Kidney (tissue), 14 donors: ENCODE measurements around the gene VWA5A. TPM values are rescaled to one million over a fixed set of nuclear protein-coding genes. Genes with fewer than 3 reads are reported as not detected.

Experiments used
- DNase-seq, 5 donors: peaks; one replicate each; pipeline ENCODE4 v3.0.0-alpha.2; 2013 to 2020
- FAIRE-seq: peaks from 2 replicates; lab custom pipeline; 2012; peaks lifted over from hg19 to GRCh38; lab: Jason Lieb, UNC
- H3K27ac ChIP-seq, 2 donors: one replicate each; pipeline ENCODE4 v1.7.0; 2013; ENCODE audit warnings: low read depth in 2 of 2, low read length in 2 of 2, inconsistent platforms in 1 of 2
- H3K27me3 ChIP-seq: one replicate; pipeline ENCODE4 v1.7.1; 2013; ENCODE audit warnings: low read length, inconsistent platforms; ENCODE audit not compliant: control insufficient read depth, insufficient read depth
- H3K36me3 ChIP-seq, 3 donors: one replicate each; pipeline versions ENCODE4 v1.7.0 to v1.7.1; 2013; ENCODE audit warnings: low read length in 3 of 3, control low read depth in 1 of 3, inconsistent platforms in 1 of 3; ENCODE audit not compliant: insufficient read depth in 3 of 3, control insufficient read depth in 2 of 3
- H3K4me1 ChIP-seq, 3 donors: one replicate each; pipeline versions ENCODE4 v1.7.0 to v1.7.1; 2013; ENCODE audit warnings: low read length in 3 of 3, inconsistent platforms in 1 of 3, low read depth in 1 of 3; ENCODE audit not compliant: control insufficient read depth in 2 of 3, insufficient read depth in 2 of 3
- H3K4me3 ChIP-seq, 3 donors: one replicate each; pipeline versions ENCODE4 v1.7.0 to v1.8.1; 2013; ENCODE audit warnings: low read length in 3 of 3, control low read depth in 1 of 3, inconsistent platforms in 1 of 3
- H3K9ac ChIP-seq, 3 donors: one replicate each; pipeline versions ENCODE4 v1.7.0 to v1.7.1; 2013; ENCODE audit warnings: low read length in 3 of 3, control low read depth in 1 of 3, inconsistent platforms in 1 of 3
- H3K9me3 ChIP-seq, 3 donors: one replicate each; pipeline versions ENCODE4 v1.7.0 to v1.7.1; 2013; ENCODE audit warnings: low read length in 3 of 3, control low read depth in 1 of 3, inconsistent platforms in 1 of 3; ENCODE audit not compliant: control insufficient read depth in 2 of 3, insufficient read depth in 1 of 3
- CTCF ChIP-seq: IDR thresholded peaks from 3 replicates; pipeline ENCODE4 v1.5.1; 2012; ENCODE audit warnings: mild to moderate bottlenecking, moderate library complexity, borderline replicate concordance; ENCODE audit not compliant: insufficient read depth; ENCODE audit errors: extremely low read depth
- intact Hi-C: fragments of 100-400 bp; cut with DNase I; formaldehyde crosslinking; loops from one replicate; pipeline ENCODE4 v1.11.1; 2022
- polyA plus RNA-seq: library from polyadenylated mRNA; stranded (reverse); fragments of 350-450 nt; fragmentation: Illumina TruSeq; extraction: RNeasy Lipid Tissue Mini Kit (QIAGEN cat#74804); gene quantifications from one replicate; pipeline ENCODE4 v1.2.3, GENCODE V29; 2014; ENCODE audit warnings: low read depth, low replicate concordance; ENCODE audit not compliant: insufficient read depth
- total RNA-seq: library from RNA; stranded (reverse); fragmentation: NEBNext Ultra II Directional; extraction: Animal tissue kit (Norgen Biotek cat#: 25700); gene quantifications from one replicate; pipeline ENCODE4 v1.2.1, GENCODE V29; 2021
- donor health status: control.
- donor health status: control.
- donor health status: control.
- donor health status: control.
- donor health status: control.
- donor health status: DM: yes; HTN: yes; CAD: no.
- donor health status: Normal renal cell carcinoma (clear cell type).

The VWA5A gene
- total and polyA plus RNA-seq, 2 donors from 2014 or later = 25.0 to 57.2 TPM

- H3K4me1 ChIP-seq = no peaks in the 10 kb centered on the region
- FAIRE-seq = no peak
- no peak for DNase-seq
- H3K27ac ChIP-seq = no peak overlapping the region
- no peaks in the 10 kb centered on the region for H3K36me3 ChIP-seq
- H3K9me3 ChIP-seq = no peaks in the 10 kb centered on the region
- intact Hi-C loops = no loop called here
- H3K4me3 ChIP-seq = no peak overlapping the region
- H3K9ac ChIP-seq = no peak overlapping the region
- H3K27me3 ChIP-seq = no peaks in the 10 kb centered on the region
- no peak for TF ChIP-seq CTCF
Observed at GRCh38 chr11:124093330-124093729, 21.9 kb upstream of the VWA5A start.

- intact Hi-C loops = no loop called here
- Histone ChIP-seq H3K4me3 (no peak overlapping the region), H3K9ac (no peak overlapping the region)
Observed at GRCh38 chr11:124094731-124095130, 20.5 kb upstream of the VWA5A start.

GRCh38 chr11:124096364-124096763 lies 18.9 kb upstream of the VWA5A start:
- Histone ChIP-seq H3K4me3 (no peak overlapping the region), H3K36me3 (no peaks in the 10 kb centered on the region), H3K27me3 (no peaks in the 10 kb centered on the region), H3K9me3 (no peaks in the 10 kb centered on the region), H3K27ac (no peak overlapping the region), H3K4me1 (no peaks in the 10 kb centered on the region), H3K9ac (no peak overlapping the region)
- TF ChIP-seq CTCF = no peak
- FAIRE-seq = no peak
- intact Hi-C loops = no loop called here
- DNase-seq = no peak

More at GRCh38 chr11:124094731-124095130, 20.5 kb upstream of the VWA5A start:
- Histone ChIP-seq H3K27ac (no peak overlapping the region), H3K9me3 (no peaks in the 10 kb centered on the region), H3K4me1 (no peaks in the 10 kb centered on the region), H3K27me3 (no peaks in the 10 kb centered on the region), H3K36me3 (no peaks in the 10 kb centered on the region)
- DNase-seq = no peak
- TF ChIP-seq CTCF = no peak
- no peak for FAIRE-seq

GRCh38 chr11:124098141-124098540 lies 17.1 kb upstream of the VWA5A start:
- Histone ChIP-seq H3K27me3 (no peaks in the 10 kb centered on the region), H3K9ac (no peak overlapping the region), H3K36me3 (no peaks in the 10 kb centered on the region), H3K27ac (no peak overlapping the region), H3K4me3 (no peak overlapping the region), H3K9me3 (no peaks in the 10 kb centered on the region), H3K4me1 (no peaks in the 10 kb centered on the region)
- TF ChIP-seq CTCF = no peak
- DNase-seq (no peak), FAIRE-seq (no peak)
- intact Hi-C loops = no loop called here
